Measurements from ENCODE around the gene CAPN3. TPM values are rescaled to one million over a fixed set of nuclear protein-coding genes. Genes with fewer than 3 reads are reported as not detected.

Gene CAPN3
- polyA plus RNA-seq, 1 donor (not counting 4 experiments of a cell fraction or from before 2014, with no cell fraction given) = 15.8 TPM

- H3K27me3 ChIP-seq (ENCODE audit: control insufficient read depth, extremely low read depth, insufficient read depth, low read length) = no peaks in the 10 kb centered on the region
These were observed 16.0 kb downstream of the CAPN3 start for GRCh38 chr15:42375252-42375651.

GRCh38 chr15:42375941-42376340 lies 16.6 kb downstream of the CAPN3 start:
- H3K36me3 ChIP-seq (ENCODE audit: control insufficient read depth in 2 of 2, extremely low read depth in 1 of 2, insufficient read depth in 2 of 2, low read length in 2 of 2) = peaks cover 0 to 2% of the 10 kb centered on the region in 2 experiments
- H3K79me2 ChIP-seq (ENCODE audit: control insufficient read depth, insufficient read depth, low read length) = no peaks in the 10 kb centered on the region
- no peaks in the 10 kb centered on the region for H3K9me1 ChIP-seq (ENCODE audit: control insufficient read depth, extremely low read depth, insufficient read depth, low read length)
- no peak overlapping the region for H3K4me3 ChIP-seq (ENCODE audit: control insufficient read depth in 2 of 3, extremely low read depth in 1 of 3, insufficient read depth in 2 of 3, low read depth in 1 of 3, low read length in 3 of 3)
- H3K4me1 ChIP-seq (ENCODE audit: control insufficient read depth, extremely low read depth, insufficient read depth, low read length) = no peaks in the 10 kb centered on the region
- no peak overlapping the region for H2AFZ ChIP-seq (ENCODE audit: control insufficient read depth, low read length)
- no peaks in the 10 kb centered on the region for H3K9me3 ChIP-seq (ENCODE audit: control insufficient read depth, low read depth, low read length)
- H3K4me2 ChIP-seq (ENCODE audit: control insufficient read depth, extremely low read depth, insufficient read depth, low read depth, low read length) = no peak overlapping the region
- H3K27ac ChIP-seq (ENCODE audit: control insufficient read depth, insufficient read depth, low read length) = no peak overlapping the region
- DNase-seq (ENCODE audit: low read depth, low spot score) = no peak
- H3K27me3 ChIP-seq (ENCODE audit: control insufficient read depth, extremely low read depth, insufficient read depth, low read length) = no peaks in the 10 kb centered on the region
- dilution Hi-C loops (cut with MboI; ENCODE audit: extremely low pct_ligation_motif_present, low sequenced_read_pairs) = no loop called here
- no peak for FAIRE-seq
- H3K9ac ChIP-seq (ENCODE audit: control insufficient read depth, extremely low read depth, insufficient read depth, low read length) = no peak overlapping the region
- H4K20me1 ChIP-seq (ENCODE audit: control insufficient read depth, extremely low read depth, insufficient read depth, low read length) = no peaks in the 10 kb centered on the region
- TF ChIP-seq EZH2 (IDR thresholded peaks at IDR 0.05; ENCODE audit: low read length) = no peak
- no peak for TF ChIP-seq CTCF (optimal IDR thresholded peaks at IDR 0.05 in 1 of 3, IDR thresholded peaks at IDR 0.05 in 1 of 3, conservative IDR thresholded peaks at IDR 0.05 in 1 of 3; ENCODE audit: extremely low read depth in 1 of 3, insufficient read depth in 2 of 3, low read length in 3 of 3)

More at GRCh38 chr15:42375252-42375651, 16.0 kb downstream of the CAPN3 start:
- Histone ChIP-seq H3K9me1 (ENCODE audit: control insufficient read depth, extremely low read depth, insufficient read depth, low read length) (no peaks in the 10 kb centered on the region), H3K4me3 (ENCODE audit: control insufficient read depth in 2 of 3, extremely low read depth in 1 of 3, insufficient read depth in 2 of 3, low read depth in 1 of 3, low read length in 3 of 3) (no peak overlapping the region), H3K9ac (ENCODE audit: control insufficient read depth, extremely low read depth, insufficient read depth, low read length) (no peak overlapping the region), H3K4me1 (ENCODE audit: control insufficient read depth, extremely low read depth, insufficient read depth, low read length) (no peaks in the 10 kb centered on the region), H3K9me3 (ENCODE audit: control insufficient read depth, low read depth, low read length) (no peaks in the 10 kb centered on the region), H3K79me2 (ENCODE audit: control insufficient read depth, insufficient read depth, low read length) (no peaks in the 10 kb centered on the region), H3K36me3 (ENCODE audit: control insufficient read depth in 2 of 2, extremely low read depth in 1 of 2, insufficient read depth in 2 of 2, low read length in 2 of 2) (peaks cover 0 to 2% of the 10 kb centered on the region in 2 experiments), H4K20me1 (ENCODE audit: control insufficient read depth, extremely low read depth, insufficient read depth, low read length) (no peaks in the 10 kb centered on the region), H3K27ac (ENCODE audit: control insufficient read depth, insufficient read depth, low read length) (no peak overlapping the region), H3K4me2 (ENCODE audit: control insufficient read depth, extremely low read depth, insufficient read depth, low read depth, low read length) (no peak overlapping the region), H2AFZ (ENCODE audit: control insufficient read depth, low read length) (no peak overlapping the region)
- no peak for FAIRE-seq
- TF ChIP-seq EZH2 (IDR thresholded peaks at IDR 0.05; ENCODE audit: low read length) = no peak
- no peak for TF ChIP-seq CTCF (optimal IDR thresholded peaks at IDR 0.05 in 1 of 3, IDR thresholded peaks at IDR 0.05 in 1 of 3, conservative IDR thresholded peaks at IDR 0.05 in 1 of 3; ENCODE audit: extremely low read depth in 1 of 3, insufficient read depth in 2 of 3, low read length in 3 of 3)
- no peak for DNase-seq (ENCODE audit: low read depth, low spot score)
- dilution Hi-C loops (cut with MboI; ENCODE audit: extremely low pct_ligation_motif_present, low sequenced_read_pairs) = no loop called here
